ENCODE results near the gene CDR2.

- TF ChIP-seq, protein P1, sequence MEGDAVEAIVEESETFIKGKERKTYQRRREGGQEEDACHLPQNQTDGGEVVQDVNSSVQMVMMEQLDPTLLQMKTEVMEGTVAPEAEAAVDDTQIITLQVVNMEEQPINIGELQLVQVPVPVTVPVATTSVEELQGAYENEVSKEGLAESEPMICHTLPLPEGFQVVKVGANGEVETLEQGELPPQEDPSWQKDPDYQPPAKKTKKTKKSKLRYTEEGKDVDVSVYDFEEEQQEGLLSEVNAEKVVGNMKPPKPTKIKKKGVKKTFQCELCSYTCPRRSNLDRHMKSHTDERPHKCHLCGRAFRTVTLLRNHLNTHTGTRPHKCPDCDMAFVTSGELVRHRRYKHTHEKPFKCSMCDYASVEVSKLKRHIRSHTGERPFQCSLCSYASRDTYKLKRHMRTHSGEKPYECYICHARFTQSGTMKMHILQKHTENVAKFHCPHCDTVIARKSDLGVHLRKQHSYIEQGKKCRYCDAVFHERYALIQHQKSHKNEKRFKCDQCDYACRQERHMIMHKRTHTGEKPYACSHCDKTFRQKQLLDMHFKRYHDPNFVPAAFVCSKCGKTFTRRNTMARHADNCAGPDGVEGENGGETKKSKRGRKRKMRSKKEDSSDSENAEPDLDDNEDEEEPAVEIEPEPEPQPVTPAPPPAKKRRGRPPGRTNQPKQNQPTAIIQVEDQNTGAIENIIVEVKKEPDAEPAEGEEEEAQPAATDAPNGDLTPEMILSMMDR (IDR thresholded peaks at IDR 0.05): no peak
- no peak for TF ChIP-seq EZH2 (IDR thresholded peaks at IDR 0.05; ENCODE audit: borderline replicate concordance, insufficient read depth, low read depth, low read length, poor library complexity, severe bottlenecking)
Measured at GRCh38 chr16:22360963-22361659, 13.3 kb downstream of the CDR2 start.
